Measurements from ENCODE around the gene LRIT1.

DNA sequence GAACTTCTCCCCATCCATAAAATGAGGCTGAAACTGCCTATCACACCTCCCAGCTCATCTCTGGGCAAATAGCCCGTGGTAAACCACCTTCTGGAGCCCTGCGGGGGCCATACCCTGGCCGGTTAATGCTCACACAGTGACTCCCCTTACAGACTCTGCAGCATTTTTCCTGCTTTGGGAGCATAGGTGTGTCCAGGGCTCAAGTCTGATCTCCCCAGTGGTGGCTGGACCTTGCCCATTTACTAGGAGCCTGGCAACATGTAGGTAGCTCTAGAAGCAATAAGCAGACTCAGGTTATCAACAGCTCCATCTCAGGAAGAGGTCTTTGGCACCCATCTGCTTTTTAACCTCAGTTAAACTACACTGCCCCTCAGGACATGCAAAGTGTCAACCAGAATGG, 52.5 kb downstream of the LRIT1 start:
- TF ChIP-seq CTCF (conservative IDR thresholded peaks at IDR 0.05) (no peak), EZH2 (IDR thresholded peaks at IDR 0.05; ENCODE audit: low read depth) (no peak)

Measured in PC-9 (cell line).